SK-N-DZ (cell line): ENCODE measurements around the gene ZNF775. TPM values are rescaled to one million over a fixed set of nuclear protein-coding genes. Genes with fewer than 3 reads are reported as not detected.

Experiments used
- DNase-seq: peaks from one replicate; pipeline ENCODE4 v3.0.0-alpha.2; 2015; ENCODE audit warnings: low spot score
- polyA plus RNA-seq, 2 experiments: library from polyadenylated mRNA; depleted of rRNA; stranded (reverse); fragments of >200 nt; gene quantifications; 2 replicates each; pipeline ENCODE4 v1.2.3, GENCODE V29; 2014

ZNF775 gene
- 16.4 and 25.1 TPM in 2 replicates for polyA plus RNA-seq (2014; cell fraction: cytosol; rRNA removed)
- polyA plus RNA-seq (2014; cell fraction: nucleus; rRNA removed) = 18.4 and 21.0 TPM in 2 replicates

DNA sequence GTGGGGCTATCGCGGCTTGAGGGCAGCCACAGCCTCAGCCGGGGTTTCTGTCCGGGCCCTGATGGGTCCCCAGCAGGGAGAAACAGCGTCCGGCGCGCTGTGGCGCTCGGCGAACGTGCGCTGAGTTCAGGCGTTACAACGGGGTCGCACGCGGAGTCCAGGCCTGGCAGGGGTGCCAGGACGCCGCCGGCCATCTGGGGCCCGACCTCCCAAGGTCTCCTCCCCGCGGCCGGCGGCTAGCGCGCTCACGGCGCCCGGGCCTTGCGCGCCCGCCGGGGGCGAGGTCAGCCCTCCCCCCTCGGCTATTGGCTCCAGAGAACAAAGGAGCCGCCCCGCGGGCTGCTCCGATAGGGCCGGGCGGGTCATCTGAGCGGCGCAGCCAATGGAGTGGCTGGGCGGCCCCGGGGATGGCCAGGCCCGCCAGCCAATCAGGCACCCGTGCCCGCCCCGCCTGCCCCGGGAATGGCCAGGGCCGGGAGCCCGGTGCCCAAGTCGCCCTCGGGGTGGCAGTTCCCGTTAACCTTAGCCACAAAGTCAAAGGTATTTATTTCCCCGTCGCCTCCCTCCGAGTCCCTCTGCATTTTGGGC lies at the start of gene ZNF775:
Gene ZNF775 (plus strand): TSS at position 478 of the 588 bp plus-strand sequence. CDS start 9,141 bp downstream, outside the sequence.
- DNase-seq = peak; percentile 93

DNA sequence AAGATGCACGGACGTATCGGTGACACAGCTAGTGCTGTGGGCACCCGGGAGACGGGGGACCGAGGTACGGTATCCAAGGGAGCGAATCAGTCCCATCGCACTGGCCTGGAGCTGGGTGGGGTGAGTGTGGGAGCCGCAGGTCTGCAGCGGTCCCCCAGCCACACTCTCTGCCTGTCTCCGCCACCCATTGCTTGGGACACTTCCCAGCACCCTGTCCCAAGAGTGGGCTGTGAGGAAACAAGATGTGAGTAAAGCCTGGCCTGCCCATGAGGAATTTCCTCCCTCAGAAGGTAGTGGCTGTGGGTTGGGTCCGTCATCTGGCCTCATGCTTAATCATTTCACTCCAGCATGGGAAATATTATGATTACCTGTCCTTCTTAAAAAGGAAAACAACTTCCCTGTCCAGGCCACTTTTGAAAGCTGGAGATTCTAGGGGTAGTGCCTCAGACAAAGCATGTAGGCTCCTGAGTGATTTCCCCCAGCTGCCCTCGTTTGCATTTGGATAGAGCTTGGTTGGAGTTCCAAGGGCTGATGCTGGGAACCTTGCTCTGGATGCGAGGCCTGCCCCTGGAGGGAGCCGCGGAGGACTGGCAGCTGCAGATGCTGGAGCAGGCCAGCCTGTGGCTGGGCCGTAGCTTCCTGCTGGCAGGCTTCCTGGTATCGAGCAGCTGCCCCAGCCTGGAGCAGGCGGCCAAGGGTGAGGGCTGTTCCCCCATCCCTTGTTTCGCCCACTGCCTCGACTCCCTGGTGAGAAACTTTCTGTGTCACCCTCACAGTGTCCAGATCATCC lies 49.6 kb upstream of the ZNF775 start:
- DNase-seq = no peak

DNA sequence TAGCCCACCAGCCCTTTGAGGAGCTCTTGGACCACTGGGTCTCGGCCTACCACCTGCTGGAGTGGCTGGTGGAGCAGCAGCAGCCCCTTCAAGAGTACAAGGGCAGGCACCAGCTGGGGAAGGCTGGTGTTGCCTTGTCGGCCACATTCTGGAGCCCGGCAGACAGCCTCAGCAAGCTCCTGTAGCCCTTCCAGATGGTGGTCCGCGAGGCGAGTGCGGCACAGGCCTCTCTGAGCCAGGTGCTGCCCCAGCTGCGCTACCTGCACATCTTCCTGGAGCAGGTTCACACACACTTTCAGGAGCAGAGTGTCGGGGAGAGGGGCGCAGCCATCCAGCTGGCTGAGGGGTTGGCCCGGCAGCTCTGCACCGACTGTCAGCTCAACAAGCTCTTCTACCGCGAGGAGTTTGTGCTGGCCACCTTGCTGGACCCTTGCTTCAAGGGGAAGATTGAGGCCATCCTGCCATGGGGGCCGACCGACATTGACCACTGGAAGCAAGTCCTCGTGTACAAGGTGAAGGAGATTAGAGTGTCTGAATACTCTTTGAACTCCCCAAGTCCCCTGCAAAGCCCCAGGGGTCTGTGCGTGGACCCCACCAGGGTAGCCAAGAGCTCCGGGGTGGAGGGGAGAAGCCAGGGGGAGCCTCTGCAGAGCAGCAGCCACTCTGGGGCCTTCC lies 48.8 kb upstream of the ZNF775 start:
- DNase-seq = no peak

DNA sequence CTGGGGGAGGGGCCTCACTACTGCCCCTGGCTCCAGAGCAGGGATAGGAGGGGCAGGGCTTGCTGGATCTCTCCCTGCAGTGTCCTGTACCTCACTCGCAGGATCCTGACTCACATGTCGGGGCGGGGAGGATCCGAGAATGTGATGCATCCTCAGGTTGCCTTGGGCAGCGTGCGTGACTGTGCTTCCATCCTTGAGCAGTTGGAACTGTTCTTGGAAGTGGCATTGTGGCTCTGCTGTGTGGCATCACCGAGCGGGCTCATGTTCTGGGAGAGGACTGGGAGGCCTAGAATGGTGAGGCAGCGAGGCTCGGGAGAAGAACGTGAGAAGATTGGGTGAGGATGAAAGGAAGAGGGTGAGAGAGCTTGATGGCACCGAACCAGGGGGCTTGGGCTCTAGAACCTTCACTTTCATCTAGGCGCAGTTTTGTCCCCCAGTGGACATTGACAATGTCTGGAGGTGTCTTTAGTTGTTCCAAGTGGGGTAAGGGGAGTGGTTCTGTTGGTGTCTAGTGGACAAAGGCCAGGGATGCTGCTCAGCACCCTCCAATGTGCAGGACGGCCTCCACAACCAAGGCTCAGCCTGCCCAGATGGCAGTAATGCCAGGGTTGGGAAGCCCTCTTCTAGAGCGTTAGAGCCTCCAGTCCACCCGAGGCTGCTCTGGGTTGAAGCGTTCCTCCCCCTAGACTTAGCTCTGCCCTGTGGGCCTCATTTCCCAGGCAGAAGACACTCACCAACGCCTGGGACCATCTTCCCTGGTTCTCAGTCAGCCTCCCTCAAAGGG lies 46.1 kb upstream of the ZNF775 start:
- no peak for DNase-seq

DNA sequence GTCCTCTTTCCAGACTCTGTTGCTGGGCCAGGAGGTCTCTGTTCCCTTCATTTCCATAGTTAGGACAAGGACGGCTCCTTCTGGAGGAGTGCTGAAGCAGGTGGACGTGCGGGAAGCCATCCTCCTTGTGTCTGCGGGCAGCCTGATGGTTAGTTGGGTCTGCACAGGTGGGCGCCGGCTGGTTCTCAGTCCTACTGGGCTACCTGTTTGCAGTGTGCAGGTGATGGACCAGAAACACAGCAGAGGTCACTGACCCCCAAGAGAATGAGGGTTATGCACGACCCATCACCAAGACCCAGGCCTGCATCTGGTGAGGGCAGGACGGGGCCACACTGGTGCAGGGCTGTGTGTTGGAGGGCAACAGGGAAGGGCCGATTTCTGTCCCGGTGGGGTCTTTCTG lies 45.5 kb upstream of the ZNF775 start:
- no peak for DNase-seq

DNA sequence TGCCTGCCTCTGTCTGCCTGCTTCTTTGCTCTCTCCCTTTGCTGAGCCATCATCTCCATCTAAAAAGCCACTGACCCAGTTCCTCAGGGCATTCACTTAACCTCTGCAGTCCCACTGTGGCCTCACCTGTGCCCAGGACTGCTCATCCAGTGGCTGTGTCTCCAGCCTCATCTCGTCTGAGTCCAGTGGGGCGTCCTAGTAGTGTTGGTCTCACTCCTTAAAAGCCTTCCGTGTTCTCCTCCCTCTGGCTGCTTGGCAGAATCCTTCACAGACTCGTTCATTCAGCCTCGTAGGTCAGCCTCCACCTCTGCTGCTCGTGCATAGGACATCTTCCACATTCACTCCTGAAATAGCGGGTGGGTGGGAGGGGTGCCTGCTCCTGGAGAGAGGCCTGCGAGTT lies 45.0 kb upstream of the ZNF775 start:
- DNase-seq = no peak

DNA sequence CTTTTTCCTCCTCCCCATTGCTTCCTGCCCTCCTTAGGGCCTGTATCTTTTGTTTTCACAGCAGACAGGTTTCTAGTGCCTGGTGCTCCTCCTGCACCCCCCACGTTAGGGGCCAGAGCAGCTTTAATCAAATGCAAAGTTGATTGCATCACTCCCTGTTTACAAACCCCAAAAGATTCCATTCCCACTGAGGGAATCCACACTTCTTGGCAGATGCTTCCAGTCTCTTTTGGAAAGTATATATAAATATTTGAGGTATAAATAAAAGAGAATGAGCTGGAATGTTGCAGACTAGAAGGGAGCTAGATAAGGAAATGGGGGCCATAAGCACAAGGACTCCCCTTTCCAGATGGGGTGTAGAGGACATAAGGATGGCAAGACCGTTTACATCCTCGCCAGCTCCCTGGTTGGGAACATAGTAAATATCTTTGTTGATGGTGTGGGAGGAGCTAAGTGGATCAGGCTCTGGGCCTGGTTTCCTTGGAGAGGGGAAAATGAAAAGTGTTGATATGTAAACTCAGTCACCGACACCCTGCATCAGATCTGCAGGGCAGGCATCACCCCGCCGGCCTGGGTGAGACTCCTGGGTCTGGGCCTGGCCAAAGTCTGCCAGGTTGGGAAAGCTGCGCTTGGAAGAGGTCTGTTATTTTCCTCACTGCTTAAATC lies 43.9 kb upstream of the ZNF775 start:
- no peak for DNase-seq

DNA sequence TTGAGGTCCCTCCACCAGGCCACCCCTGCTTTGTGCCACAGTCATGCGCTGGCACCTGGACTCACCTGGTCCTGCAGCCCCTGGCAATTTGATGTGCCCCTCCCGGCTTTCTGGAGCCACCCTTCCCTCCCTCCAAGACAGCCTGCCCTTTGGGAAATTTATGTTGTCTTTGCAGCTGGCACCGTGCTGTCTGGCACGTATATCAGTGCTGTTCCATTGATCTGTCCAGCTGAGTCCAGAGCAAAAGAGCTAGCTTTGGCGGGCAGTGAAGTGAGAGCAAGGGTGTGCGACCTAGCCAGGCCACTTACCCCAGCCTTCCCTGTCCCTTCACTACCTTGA lies 43.4 kb upstream of the ZNF775 start:
- no peak for DNase-seq

DNA sequence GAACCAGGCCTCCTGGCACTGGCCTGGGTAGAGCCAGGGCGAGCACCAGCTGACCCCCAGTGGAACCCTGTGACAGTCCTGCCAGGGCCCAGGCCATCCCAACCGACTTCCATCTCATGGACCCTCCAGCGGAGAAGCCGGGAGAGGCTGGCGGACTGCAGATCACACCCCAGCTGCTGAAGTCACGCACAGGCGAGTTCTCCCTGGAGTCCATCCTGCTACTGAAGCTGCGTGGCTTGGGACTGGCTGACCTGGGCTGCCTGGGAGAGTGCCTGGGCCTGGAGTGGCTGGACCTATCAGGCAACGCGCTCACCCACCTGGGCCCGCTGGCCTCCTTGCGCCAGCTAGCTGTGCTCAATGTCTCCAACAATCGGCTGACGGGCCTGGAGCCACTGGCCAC lies 42.4 kb upstream of the ZNF775 start:
- no peak for DNase-seq

DNA sequence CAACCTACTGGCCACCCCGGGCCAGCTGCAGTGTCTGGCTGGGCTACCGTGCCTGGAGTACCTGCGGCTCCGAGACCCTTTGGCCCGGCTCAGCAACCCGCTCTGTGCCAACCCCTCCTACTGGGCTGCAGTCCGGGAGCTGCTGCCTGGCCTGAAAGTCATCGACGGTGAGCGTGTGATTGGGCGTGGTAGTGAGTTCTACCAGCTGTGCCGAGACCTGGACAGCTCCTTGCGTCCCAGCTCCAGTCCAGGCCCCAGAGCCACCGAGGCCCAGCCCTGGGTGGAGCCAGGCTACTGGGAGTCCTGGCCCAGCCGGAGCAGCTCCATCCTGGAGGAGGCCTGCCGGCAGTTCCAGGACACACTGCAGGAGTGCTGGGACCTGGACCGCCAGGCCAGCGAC lies 42.0 kb upstream of the ZNF775 start:
- no peak for DNase-seq

DNA sequence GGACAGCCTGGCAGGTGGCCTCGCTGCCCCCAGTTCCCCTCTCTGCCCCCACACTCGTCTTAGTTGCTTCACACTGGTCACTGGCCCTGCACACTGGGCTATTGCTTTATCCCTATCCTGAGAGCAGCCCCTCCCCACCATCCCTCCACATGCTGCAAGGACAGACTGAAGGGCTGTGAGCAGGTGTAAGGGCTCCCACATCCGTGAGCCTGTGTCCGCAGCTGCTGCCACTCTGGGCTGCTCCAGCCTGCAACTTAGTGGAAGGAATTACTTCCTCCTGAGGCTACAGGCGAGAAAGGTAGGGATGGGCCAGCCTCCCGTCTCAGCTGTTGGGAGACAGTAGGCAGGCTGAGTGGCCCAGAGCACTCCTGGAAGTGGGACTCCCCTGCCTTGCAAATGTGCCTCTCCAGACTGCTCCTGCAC lies 41.5 kb upstream of the ZNF775 start:
- no peak for DNase-seq

DNA sequence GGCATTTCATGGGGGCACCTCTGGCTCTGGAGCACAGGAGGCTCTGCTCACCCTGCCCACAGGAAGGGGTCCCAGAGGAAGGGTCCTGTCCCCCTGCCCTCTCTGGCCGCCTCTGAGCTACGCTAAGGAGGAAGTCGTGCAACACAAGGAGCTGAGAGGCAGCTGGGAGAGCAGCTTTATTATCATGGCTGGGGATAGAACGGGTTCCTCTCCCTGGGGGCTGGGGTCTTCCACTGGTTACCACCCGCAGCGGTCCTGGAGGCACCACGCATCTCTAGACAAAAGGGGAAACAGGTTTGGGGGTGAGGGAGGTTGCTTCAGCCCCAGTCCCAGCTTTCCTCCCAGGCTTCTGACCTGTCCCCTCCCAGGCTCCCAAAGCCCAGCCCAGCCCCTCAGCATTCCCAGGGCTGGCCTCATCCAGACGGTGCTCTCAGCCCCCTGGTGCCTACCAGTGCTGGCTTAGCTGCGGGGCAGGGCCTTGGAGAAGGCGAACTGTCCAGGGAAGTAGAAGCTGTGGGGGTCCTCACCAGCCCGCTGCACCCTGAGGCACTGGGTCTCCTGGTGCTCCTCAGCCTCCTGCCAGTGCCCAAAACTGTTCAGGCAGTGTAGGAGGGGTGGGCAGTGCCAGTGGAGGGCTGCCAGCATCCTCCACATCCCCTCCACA lies 40.8 kb upstream of the ZNF775 start:
- no peak for DNase-seq

DNA sequence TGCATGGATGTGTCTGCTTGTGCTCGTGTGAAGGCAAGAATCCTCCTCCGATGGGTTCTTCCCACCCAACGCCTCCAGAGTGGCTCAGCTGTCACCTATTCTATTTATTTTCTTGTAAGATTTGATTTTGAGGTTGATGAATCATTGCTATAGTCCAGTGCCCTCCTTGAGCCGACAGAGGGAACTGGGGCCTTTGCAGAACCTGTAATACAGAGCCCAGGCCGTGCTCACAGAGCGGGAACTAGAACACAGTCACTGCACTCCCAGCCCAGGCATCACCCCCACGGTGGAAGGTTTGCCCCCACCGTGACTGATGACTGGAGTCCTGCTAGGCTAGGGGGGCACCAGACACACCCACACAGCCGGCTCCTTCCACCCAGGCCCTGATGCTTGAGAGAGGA lies 39.7 kb upstream of the ZNF775 start:
- no peak for DNase-seq

DNA sequence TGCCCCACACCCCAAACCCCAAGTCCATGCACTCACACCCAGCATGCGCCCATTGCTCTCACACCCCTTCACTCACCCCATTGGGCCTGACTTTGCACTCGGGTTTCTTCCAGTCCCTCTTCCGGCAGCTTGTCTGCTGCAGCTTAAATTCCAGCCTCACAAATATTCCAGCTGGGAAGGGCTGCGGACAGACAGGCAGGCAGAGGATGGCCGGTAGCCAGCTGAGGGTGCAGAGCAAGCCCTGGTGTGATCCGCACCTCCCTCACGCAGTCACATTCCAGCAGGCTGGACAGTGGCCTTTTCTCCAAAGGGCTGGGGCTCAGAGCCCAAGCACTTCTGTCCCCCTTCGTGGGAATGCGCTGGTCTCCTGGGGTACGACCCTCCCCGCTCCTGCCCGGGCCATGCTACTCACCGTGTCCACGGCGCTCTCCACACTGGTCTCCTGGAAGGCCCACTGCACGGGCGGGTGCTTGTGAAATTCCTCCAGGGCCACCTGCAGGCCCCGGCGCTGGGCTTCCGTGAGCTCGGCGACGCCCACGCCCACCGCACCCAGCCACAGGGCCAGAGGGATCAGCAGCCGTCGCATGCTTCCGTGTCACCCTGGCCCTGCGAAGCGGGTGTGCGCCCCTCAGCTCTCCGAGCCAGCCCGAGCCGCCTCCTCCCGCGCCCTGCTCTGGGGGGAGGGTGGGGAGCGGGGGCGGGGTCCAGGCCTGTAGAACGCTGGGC lies 38.9 kb upstream of the ZNF775 start:
- no peak for DNase-seq

DNA sequence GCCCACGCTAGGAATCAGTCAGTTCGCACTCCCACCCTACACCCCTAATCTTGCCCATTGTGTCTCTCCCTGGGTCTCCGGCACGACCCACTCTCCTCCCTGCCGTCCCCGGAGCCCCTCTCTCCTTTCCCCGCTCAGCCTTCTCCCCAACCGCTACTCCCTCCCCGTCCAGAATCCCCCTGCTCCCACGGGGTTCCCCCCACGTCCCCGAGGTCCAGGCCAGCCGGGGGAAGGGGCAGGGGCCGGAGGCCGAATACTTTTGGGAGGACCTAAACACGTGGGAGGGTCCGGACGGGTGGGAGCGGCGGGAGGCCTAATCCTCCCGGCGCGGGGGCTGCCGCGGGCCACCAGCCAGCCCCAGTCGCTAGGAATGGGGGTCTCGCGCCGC lies 38.3 kb upstream of the ZNF775 start:
- DNase-seq = no peak

DNA sequence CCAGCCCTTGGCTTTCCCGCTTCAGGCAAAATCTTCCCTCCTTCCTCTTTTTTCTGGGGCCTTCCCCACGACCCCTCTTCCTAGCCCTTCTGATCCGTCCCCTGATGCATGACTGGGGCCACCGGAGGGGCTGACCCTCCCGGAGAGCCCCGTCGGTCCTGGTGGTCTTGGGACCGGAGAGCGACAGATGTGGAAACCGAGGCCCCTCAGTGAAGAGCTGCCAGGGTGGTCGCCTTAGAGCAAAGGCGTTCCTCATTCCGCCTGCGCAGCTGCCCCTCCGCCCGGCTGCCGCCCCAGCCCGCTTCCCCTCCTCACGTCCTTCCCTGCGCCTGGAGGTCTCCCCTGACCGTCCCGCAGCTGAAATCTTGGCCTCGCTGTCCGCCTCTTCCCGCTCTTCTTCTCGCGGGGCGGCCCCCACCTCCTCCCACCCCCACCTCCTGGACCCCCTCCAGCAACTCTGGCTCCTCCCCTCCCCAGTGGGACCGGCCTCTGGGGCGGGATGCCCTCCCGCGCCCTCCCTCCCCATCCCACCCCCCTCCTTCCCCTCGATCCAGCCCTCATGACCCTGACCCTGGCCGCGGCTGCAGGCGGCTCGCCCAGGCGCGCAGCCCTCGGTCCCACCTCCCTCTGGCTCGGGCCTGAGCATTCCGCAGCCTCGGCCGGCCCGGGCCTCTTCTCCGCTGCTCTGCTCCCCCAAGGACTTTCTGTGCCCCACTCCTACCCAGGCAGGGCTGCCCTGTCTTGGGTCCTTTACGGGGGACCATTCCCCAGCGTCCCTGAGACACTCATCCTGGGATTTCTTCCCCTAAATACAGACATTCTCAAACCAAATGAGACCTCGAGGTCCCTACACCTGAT lies 37.6 kb upstream of the ZNF775 start, which contains the start of gene RARRES2:
Gene RARRES2 (minus strand): TSS at position 367 of the 858 bp plus-strand sequence. CDS start 1,020 bp downstream, outside the sequence.
- peak; percentile 49 for DNase-seq

DNA sequence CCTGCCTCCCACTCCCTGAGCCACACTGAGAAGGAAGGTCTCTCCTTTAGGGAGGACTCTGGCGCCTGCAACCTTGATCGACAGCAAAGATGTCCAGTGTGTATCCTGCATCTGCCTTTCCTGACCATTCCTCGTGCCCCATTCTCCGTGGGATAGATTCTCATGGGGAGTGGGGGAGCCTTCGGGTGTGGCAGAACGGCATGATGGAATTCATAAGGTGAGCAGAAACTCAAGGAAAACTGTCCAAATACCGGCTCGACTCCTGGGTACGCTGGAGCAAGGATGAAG lies 37.1 kb upstream of the ZNF775 start:
- no peak for DNase-seq

DNA sequence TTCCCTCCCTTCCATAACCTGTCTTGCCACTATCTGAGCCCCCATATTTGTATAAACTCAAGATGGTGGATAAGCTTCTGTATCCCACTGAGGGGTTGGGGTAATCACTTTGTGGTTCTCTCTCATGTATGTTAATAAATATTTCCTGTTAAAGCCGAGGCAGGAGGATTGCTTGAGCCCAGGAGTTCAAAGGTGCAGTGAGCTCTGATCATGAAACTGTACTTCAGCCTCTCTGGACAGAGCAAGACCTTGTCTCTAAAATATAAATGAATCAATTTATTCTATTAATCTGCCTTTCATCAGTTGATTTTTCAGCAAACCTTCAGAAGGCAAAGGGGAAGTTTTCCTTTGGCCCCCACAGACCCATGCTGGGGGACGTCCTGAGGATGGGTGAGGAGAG lies 35.9 kb upstream of the ZNF775 start:
- DNase-seq = no peak

DNA sequence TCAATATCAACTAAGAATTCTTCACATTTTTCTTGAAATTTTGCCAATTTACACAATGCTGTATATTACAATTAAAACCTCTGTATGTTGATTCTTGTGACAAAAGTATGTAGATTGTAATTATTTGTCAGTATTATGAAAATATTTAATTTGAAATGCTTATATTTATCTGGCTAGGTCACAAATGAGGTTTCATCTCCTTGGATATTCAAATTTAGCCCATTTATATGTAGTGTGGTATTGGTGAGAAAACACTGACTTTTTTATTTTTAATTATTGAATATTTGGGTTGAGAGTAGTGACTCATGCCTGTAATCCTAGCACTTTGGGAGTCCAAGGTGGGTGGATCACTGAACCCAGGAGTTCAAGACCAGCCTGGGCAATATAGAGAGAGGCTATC lies 34.8 kb upstream of the ZNF775 start:
- no peak for DNase-seq
